Loucy (cell line): Measurements from ENCODE around the gene DNALI1.

Source experiments
- H2AFZ ChIP-seq: fragments of 200-600 bp; sonication (generic); 2 replicates; pipeline ENCODE4 v1.6.0; 2016; ENCODE audit warnings: antibody characterized with exemption, mild to moderate bottlenecking, low read length, moderate library complexity
- H3F3A ChIP-seq: fragments of 200-600 bp; 2 replicates; pipeline ENCODE4 v1.6.0; 2016; ENCODE audit warnings: antibody characterized with exemption, low read depth, mild to moderate bottlenecking
- H3K27me3 ChIP-seq: fragments of 200-600 bp; sonication (generic); 2 replicates; pipeline ENCODE4 v1.6.1; 2014; ENCODE audit warnings: low read length, mild to moderate bottlenecking; ENCODE audit not compliant: insufficient read depth, poor library complexity, severe bottlenecking
- H3K36me3 ChIP-seq: fragments of 200-600 bp; sonication (generic); 2 replicates; pipeline ENCODE4 v1.6.1; 2016; ENCODE audit warnings: low read length; ENCODE audit not compliant: insufficient read depth
- H3K4me1 ChIP-seq: fragments of 200-600 bp; sonication (generic); 2 replicates; pipeline ENCODE4 v1.5.1; 2014; ENCODE audit warnings: low read length, mild to moderate bottlenecking; ENCODE audit not compliant: insufficient read depth, poor library complexity, severe bottlenecking
- H3K4me2 ChIP-seq: fragments of 200-600 bp; sonication (generic); 2 replicates; pipeline ENCODE4 v1.6.0; 2014; ENCODE audit warnings: antibody characterized with exemption, low read length, low read depth, mild to moderate bottlenecking; ENCODE audit not compliant: poor library complexity, severe bottlenecking
- H3K4me3 ChIP-seq: fragments of 200-600 bp; sonication (generic); 2 replicates; pipeline ENCODE4 v1.5.1; 2014; ENCODE audit warnings: low read length, mild to moderate bottlenecking, mixed read lengths; ENCODE audit not compliant: poor library complexity, severe bottlenecking
- H3K79me2 ChIP-seq: fragments of 200-600 bp; sonication (generic); 2 replicates; pipeline ENCODE4 v1.6.1; 2014; ENCODE audit warnings: low read length; ENCODE audit not compliant: insufficient read depth
- H3K9ac ChIP-seq: fragments of 200-600 bp; sonication (generic); 2 replicates; pipeline ENCODE4 v1.6.0; 2014; ENCODE audit warnings: mild to moderate bottlenecking, low read depth, low read length, moderate library complexity; ENCODE audit not compliant: poor library complexity, severe bottlenecking
- H3K9me2 ChIP-seq: fragments of 200-600 bp; sonication (generic); replicated peaks from 2 replicates; pipeline ENCODE4 v1.6.1; 2016; ENCODE audit warnings: low read depth, low read length, mixed read lengths
- H3K9me3 ChIP-seq: fragments of 200-600 bp; sonication (generic); 2 replicates; pipeline ENCODE4 v1.6.1; 2014; ENCODE audit warnings: mild to moderate bottlenecking, antibody characterized with exemption, low read length, low read depth; ENCODE audit not compliant: insufficient read depth
- H4K20me1 ChIP-seq: fragments of 200-600 bp; sonication (generic); 2 replicates; pipeline ENCODE4 v1.6.0; 2014; ENCODE audit warnings: antibody characterized with exemption, low read length, mild to moderate bottlenecking; ENCODE audit not compliant: insufficient read depth, poor library complexity, severe bottlenecking
- CTCF ChIP-seq: fragments of 200-600 bp; sonication (generic); conservative IDR thresholded peaks from 2 replicates; pipeline ENCODE4 v1.5.1; 2014; ENCODE audit warnings: mild to moderate bottlenecking, antibody characterized with exemption, low read length
- EZH2phosphoT487 ChIP-seq: fragments of 200-600 bp; IDR thresholded peaks from 2 replicates; pipeline ENCODE4 v1.6.1; 2018; ENCODE audit warnings: antibody characterized with exemption, mild to moderate bottlenecking, moderate library complexity, borderline replicate concordance

DNALI1 gene

GRCh38 chr1:37601441-37601840 is 44.7 kb downstream of the DNALI1 start:
- H3K9me2 ChIP-seq, result no peaks in the 10 kb centered on the region
- H3K4me2 ChIP-seq, result no peak overlapping the region
- no peaks in the 10 kb centered on the region for H3F3A ChIP-seq
- H3K27me3 ChIP-seq, result no peaks in the 10 kb centered on the region
- no peak for TF ChIP-seq EZH2phosphoT487
- TF ChIP-seq CTCF, result no peak
- H3K79me2 ChIP-seq, result no peaks in the 10 kb centered on the region
- no peak overlapping the region for H3K4me3 ChIP-seq
- peaks cover 2% of the 10 kb centered on the region for H3K4me1 ChIP-seq
- H4K20me1 ChIP-seq, result no peaks in the 10 kb centered on the region
- H3K9ac ChIP-seq, result no peak overlapping the region
- no peaks in the 10 kb centered on the region for H3K9me3 ChIP-seq
- H2AFZ ChIP-seq, result no peak overlapping the region
- H3K36me3 ChIP-seq, result no peaks in the 10 kb centered on the region

- Histone ChIP-seq H2AFZ (peak overlapping the region; percentile 2; the same call in 1 of the 2 replicates), H3K4me3 (no peak overlapping the region), H3K79me2 (no peaks in the 10 kb centered on the region), H3K4me1 (no peaks in the 10 kb centered on the region), H3K4me2 (no peak overlapping the region), H3K27me3 (no peaks in the 10 kb centered on the region), H3K9me2 (no peaks in the 10 kb centered on the region), H3K9me3 (no peaks in the 10 kb centered on the region), H3F3A (no peaks in the 10 kb centered on the region), H4K20me1 (no peaks in the 10 kb centered on the region), H3K36me3 (no peaks in the 10 kb centered on the region), H3K9ac (no peak overlapping the region)
- TF ChIP-seq CTCF (peak; percentile 87), EZH2phosphoT487 (no peak)
Measured at GRCh38 chr1:37602750-37603694, 46.3 kb downstream of the DNALI1 start.

GRCh38 chr1:37605061-37605650 is 48.4 kb downstream of the DNALI1 start:
- TF ChIP-seq CTCF, result no peak
- no peak for TF ChIP-seq EZH2phosphoT487
- Histone ChIP-seq H3F3A (no peaks in the 10 kb centered on the region), H3K4me3 (no peak overlapping the region)

More at GRCh38 chr1:37605061-37605650, 48.4 kb downstream of the DNALI1 start:
- H3K9ac ChIP-seq, result no peak overlapping the region
- no peaks in the 10 kb centered on the region for H3K9me2 ChIP-seq
- H3K9me3 ChIP-seq, result no peaks in the 10 kb centered on the region
- H3K36me3 ChIP-seq, result no peaks in the 10 kb centered on the region
- no peak overlapping the region for H3K4me2 ChIP-seq
- H3K4me1 ChIP-seq, result no peaks in the 10 kb centered on the region
- H4K20me1 ChIP-seq, result no peaks in the 10 kb centered on the region
- no peaks in the 10 kb centered on the region for H3K79me2 ChIP-seq
- no peaks in the 10 kb centered on the region for H3K27me3 ChIP-seq
- no peak overlapping the region for H2AFZ ChIP-seq
